Liver (tissue), 9 donors: Measurements from ENCODE around the gene CPN1. TPM values are rescaled to one million over a fixed set of nuclear protein-coding genes. Genes with fewer than 3 reads are reported as not detected.

Source experiments
- DNase-seq: peaks from one replicate; pipeline ENCODE4 v3.0.0-alpha.2; 2017; ENCODE audit warnings: low spot score
- H3K27ac ChIP-seq, 2 donors: one replicate each; pipeline ENCODE4 v1.7.0; 2013; ENCODE audit warnings: inconsistent platforms in 2 of 2, low read length in 2 of 2, control low read depth in 1 of 2, low read depth in 1 of 2, mild to moderate bottlenecking in 1 of 2
- H3K27me3 ChIP-seq, 4 donors: one replicate each; pipeline versions ENCODE4 v1.6.1 to v1.7.0; 2013; ENCODE audit warnings: low read length in 3 of 4, inconsistent platforms in 1 of 4, mild to moderate bottlenecking in 1 of 4, moderate library complexity in 1 of 4; ENCODE audit not compliant: control insufficient read depth in 4 of 4, insufficient read depth in 4 of 4
- H3K36me3 ChIP-seq, 4 donors: one replicate each; pipeline versions ENCODE4 v1.6.1 to v1.7.0; 2013; ENCODE audit warnings: low read length in 3 of 4, mild to moderate bottlenecking in 3 of 4, low read depth in 1 of 4, moderate library complexity in 1 of 4; ENCODE audit not compliant: control insufficient read depth in 4 of 4, insufficient read depth in 3 of 4
- H3K4me1 ChIP-seq, 4 donors: one replicate each; pipeline versions ENCODE4 v1.6.1 to v1.7.0; 2013; ENCODE audit warnings: low read length in 3 of 4, mild to moderate bottlenecking in 3 of 4, moderate library complexity in 1 of 4; ENCODE audit not compliant: control insufficient read depth in 4 of 4, insufficient read depth in 4 of 4
- H3K4me3 ChIP-seq, 3 donors: one replicate each; pipeline versions ENCODE4 v1.6.1 to v1.7.0; 2013; ENCODE audit warnings: low read length in 3 of 3, control low read depth in 1 of 3, low read depth in 1 of 3, mild to moderate bottlenecking in 1 of 3
- H3K9ac ChIP-seq, 2 donors: one replicate each; pipeline ENCODE4 v1.7.0; 2013; ENCODE audit warnings: low read length in 2 of 2, mild to moderate bottlenecking in 2 of 2, moderate library complexity in 2 of 2, control low read depth in 1 of 2, low read depth in 1 of 2
- H3K9me3 ChIP-seq, 4 donors: one replicate each; pipeline versions ENCODE4 v1.6.1 to v1.7.0; 2013; ENCODE audit warnings: low read length in 3 of 4; ENCODE audit not compliant: control insufficient read depth in 4 of 4
- ATF3 ChIP-seq: IDR thresholded peaks from 2 replicates; pipeline ENCODE4 v1.6.1; 2016; ENCODE audit warnings: antibody characterized with exemption
- FOXA1 ChIP-seq: IDR thresholded peaks from 2 replicates; pipeline ENCODE4 v1.6.1; 2016; ENCODE audit warnings: antibody characterized with exemption
- GABPA ChIP-seq, 2 donors: IDR thresholded peaks in 1 of 2; conservative IDR thresholded peaks in 1 of 2; 2 replicates each; pipeline ENCODE4 v1.6.1; 2016; ENCODE audit warnings: antibody characterized with exemption in 2 of 2, mild to moderate bottlenecking in 1 of 2, moderate library complexity in 1 of 2
- HNF4A ChIP-seq, 2 donors: conservative IDR thresholded peaks; 2 replicates each; pipeline ENCODE4 v1.6.1; 2016; ENCODE audit warnings: antibody characterized with exemption in 2 of 2, mild to moderate bottlenecking in 2 of 2
- MAX ChIP-seq: IDR thresholded peaks from 2 replicates; pipeline ENCODE4 v1.6.1; 2016; ENCODE audit warnings: antibody characterized with exemption
- NR2F2 ChIP-seq: IDR thresholded peaks from 2 replicates; pipeline ENCODE4 v1.6.1; 2016; ENCODE audit warnings: antibody characterized with exemption
- RAD21 ChIP-seq, 2 donors: IDR thresholded peaks; 2 replicates each; pipeline ENCODE4 v1.6.1; 2016; ENCODE audit warnings: antibody characterized with exemption in 2 of 2, mild to moderate bottlenecking in 2 of 2
- RXRA ChIP-seq, 2 donors: IDR thresholded peaks; 2 replicates each; pipeline ENCODE4 v1.6.1; 2017 to 2018; ENCODE audit warnings: antibody characterized with exemption in 2 of 2, mild to moderate bottlenecking in 1 of 2
- TAF1 ChIP-seq: conservative IDR thresholded peaks from 2 replicates; pipeline ENCODE4 v1.6.1; 2016; ENCODE audit warnings: antibody characterized with exemption, mild to moderate bottlenecking
- YY1 ChIP-seq: IDR thresholded peaks from 2 replicates; pipeline ENCODE4 v1.6.1; 2016; ENCODE audit warnings: antibody characterized with exemption, mild to moderate bottlenecking
- WGBS: extraction: QIAGEN DNeasy Blood & Tissue Kit; methylation state at CpG from one replicate; pipeline ENCODE4 v1.1.7; 2013; 5-methylcytosine and 5-hydroxymethylcytosine counted together
- polyA plus RNA-seq, 2 donors: library from polyadenylated mRNA; stranded (reverse) in 1 of 2; unstranded in 1 of 2; fragments of 200-250 nt in 1 of 2; fragments of >200 nt in 1 of 2; fragmentation: Nextera tagmentation in 1 of 2; extraction: Ambion mirVana in 1 of 2; gene quantifications; one replicate each; pipeline versions ENCODE4 v1.2.1 to v1.2.3, GENCODE V29; 2013 to 2015
- total RNA-seq, 2 donors: library from RNA; depleted of rRNA; stranded (reverse); fragments of >200 nt; gene quantifications; one replicate each; pipeline ENCODE4 v1.2.3, GENCODE V29; 2014
- TF ChIP-seq, protein P1 (sequence below): IDR thresholded peaks from 2 replicates; pipeline ENCODE4 v1.6.1; 2016; ENCODE audit warnings: antibody characterized with exemption
- donor health status: healthy.
- donor health status: healthy.
- donor health status: healthy.
- donor health status: healthy.
- donor health status: healthy.

Gene CPN1
- total and polyA plus RNA-seq, 4 donors: 30.4 to 119 (median 96.8) TPM

DNA sequence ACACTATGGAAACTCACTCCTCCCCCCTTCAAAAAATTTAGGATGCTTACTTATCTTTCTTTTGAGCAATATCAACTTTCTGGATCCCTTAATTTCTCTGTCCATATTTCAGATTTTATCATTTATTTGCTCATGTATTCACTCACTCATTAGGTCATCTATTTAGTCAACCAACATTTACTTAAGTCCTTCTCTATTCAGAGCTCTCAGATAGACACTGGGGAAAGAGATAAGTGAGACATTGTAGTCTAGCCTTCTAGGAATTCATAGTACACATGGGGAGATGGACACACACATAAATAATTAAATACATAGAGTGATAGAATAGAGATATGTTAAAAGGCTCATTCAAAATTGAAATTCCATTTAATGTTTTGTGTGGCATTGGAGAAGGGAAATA lies 9.2 kb downstream of the CPN1 start (continued):
- no peak for TF ChIP-seq NR2F2
- TF ChIP-seq YY1: no peak
- TF ChIP-seq ATF3: no peak
- TF ChIP-seq FOXA1: no peak

DNA sequence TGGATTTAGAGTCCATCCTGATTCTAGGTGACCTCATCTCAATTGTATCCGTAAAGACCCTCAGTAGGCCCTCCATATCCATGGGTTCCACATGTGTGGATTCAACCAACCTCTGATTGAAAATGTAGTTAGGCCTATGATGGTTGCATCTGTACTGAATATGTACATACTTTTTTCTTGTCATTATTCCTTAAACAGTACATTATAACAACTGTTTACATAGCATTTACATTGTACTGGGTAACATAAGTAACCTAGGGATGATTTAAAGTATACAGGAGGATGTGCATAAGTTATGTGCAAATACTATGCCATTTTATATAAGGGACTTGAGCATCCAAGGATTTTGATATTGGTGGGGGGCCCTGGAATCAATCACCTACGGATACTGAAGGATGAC lies 10.1 kb downstream of the CPN1 start:
- H3K9ac ChIP-seq: no peak overlapping the region
- peaks cover 0 to 51% (median 33%) of the 10 kb centered on the region in 4 donors for H3K36me3 ChIP-seq
- H3K4me3 ChIP-seq: no peak overlapping the region
- no peaks in the 10 kb centered on the region for H3K9me3 ChIP-seq
- no peak for DNase-seq
- H3K27me3 ChIP-seq: no peaks in the 10 kb centered on the region
- peaks cover 0 to 6% (median 0%) of the 10 kb centered on the region in 4 donors for H3K4me1 ChIP-seq
- WGBS: 97% methylated on average over 2 of the region's 2 CpGs
- H3K27ac ChIP-seq: no peak overlapping the region
- TF ChIP-seq, protein P1, sequence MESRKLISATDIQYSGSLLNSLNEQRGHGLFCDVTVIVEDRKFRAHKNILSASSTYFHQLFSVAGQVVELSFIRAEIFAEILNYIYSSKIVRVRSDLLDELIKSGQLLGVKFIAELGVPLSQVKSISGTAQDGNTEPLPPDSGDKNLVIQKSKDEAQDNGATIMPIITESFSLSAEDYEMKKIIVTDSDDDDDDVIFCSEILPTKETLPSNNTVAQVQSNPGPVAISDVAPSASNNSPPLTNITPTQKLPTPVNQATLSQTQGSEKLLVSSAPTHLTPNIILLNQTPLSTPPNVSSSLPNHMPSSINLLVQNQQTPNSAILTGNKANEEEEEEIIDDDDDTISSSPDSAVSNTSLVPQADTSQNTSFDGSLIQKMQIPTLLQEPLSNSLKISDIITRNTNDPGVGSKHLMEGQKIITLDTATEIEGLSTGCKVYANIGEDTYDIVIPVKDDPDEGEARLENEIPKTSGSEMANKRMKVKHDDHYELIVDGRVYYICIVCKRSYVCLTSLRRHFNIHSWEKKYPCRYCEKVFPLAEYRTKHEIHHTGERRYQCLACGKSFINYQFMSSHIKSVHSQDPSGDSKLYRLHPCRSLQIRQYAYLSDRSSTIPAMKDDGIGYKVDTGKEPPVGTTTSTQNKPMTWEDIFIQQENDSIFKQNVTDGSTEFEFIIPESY: no peak
- no peak for TF ChIP-seq TAF1

GRCh38 chr10:100067466-100067865 lies 14.2 kb downstream of the CPN1 start:
- no peak overlapping the region for H3K4me3 ChIP-seq
- WGBS: 96% methylated on average over 1 of the region's 1 CpG

DNA sequence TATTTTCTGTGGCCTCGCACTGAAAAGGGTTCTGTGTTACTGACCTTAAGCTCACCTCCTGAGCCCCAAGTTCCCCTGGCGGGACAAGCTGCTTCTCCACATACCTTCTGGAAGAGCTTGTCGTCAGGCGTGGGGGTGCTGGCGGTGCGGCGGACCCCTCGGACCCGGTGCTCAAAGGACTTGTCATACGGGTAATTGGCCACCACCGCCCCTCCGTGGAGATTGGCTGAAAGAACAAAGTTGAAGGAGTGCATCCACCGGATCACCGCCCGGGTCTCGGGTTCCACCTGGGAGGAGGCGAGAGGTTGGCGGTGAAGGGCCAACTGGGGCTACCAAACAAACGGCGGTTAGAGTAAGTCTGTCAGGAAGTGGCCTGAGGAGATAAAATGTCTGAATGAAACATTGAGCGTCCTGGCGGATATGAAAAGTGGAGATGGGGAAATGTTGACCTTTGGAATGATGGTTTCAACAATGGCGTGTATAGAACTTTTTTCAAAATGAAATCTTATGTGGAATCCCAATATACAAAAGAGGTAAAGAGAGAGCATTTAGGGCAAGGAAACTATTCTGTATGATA lies 16.5 kb downstream of the CPN1 start:
- Histone ChIP-seq H3K9me3 (no peaks in the 10 kb centered on the region), H3K36me3 (peaks cover 8 to 72% (median 27%) of the 10 kb centered on the region in 4 donors), H3K4me1 (no peaks in the 10 kb centered on the region), H3K27me3 (no peaks in the 10 kb centered on the region), H3K4me3 (no peak overlapping the region), H3K9ac (no peak overlapping the region), H3K27ac (no peak overlapping the region)
- DNase-seq: no peak
- WGBS: 80% methylated on average over 23 of the region's 23 CpGs
- TF ChIP-seq HNF4A (conservative IDR thresholded peaks at IDR 0.05) (peak in 1 of 2 donors; percentile 46), MAX (no peak), RXRA (IDR thresholded peaks at IDR 0.05) (no peak)

More at GRCh38 chr10:100067466-100067865, 14.2 kb downstream of the CPN1 start:
- Histone ChIP-seq H3K9me3 (no peaks in the 10 kb centered on the region), H3K27ac (no peak overlapping the region), H3K9ac (no peak overlapping the region), H3K4me1 (no peaks in the 10 kb centered on the region), H3K36me3 (peaks cover 8 to 65% (median 31%) of the 10 kb centered on the region in 4 donors), H3K27me3 (no peaks in the 10 kb centered on the region)
- DNase-seq: no peak
- TF ChIP-seq FOXA1 (no peak), GABPA (IDR thresholded peaks at IDR 0.05 in 1 of 2, conservative IDR thresholded peaks at IDR 0.05 in 1 of 2) (no peak), RAD21 (IDR thresholded peaks at IDR 0.05) (no peak)
- TF ChIP-seq, protein P1: no peak
